ENCODE results near the gene TXNRD2. TPM values are rescaled to one million over a fixed set of nuclear protein-coding genes. Genes with fewer than 3 reads are reported as not detected.

Gene TXNRD2
- total RNA-seq, 3 donors from 2014 or later (not counting 1 experiment from before 2014, with no cell fraction given) = 23.5 to 37.3 (median 24.4) TPM

- peak overlapping the region; percentile 91 to 92 for H3K27ac Mint-ChIP-seq
- peak; percentile 13 to 50 (median 43) for ATAC-seq
- peak overlapping the region; percentile 63 for H3K27ac ChIP-seq (ENCODE audit: low read length)
Measured at GRCh38 chr22:19974935-19975706, 33.5 kb upstream of the TXNRD2 start.

DNA sequence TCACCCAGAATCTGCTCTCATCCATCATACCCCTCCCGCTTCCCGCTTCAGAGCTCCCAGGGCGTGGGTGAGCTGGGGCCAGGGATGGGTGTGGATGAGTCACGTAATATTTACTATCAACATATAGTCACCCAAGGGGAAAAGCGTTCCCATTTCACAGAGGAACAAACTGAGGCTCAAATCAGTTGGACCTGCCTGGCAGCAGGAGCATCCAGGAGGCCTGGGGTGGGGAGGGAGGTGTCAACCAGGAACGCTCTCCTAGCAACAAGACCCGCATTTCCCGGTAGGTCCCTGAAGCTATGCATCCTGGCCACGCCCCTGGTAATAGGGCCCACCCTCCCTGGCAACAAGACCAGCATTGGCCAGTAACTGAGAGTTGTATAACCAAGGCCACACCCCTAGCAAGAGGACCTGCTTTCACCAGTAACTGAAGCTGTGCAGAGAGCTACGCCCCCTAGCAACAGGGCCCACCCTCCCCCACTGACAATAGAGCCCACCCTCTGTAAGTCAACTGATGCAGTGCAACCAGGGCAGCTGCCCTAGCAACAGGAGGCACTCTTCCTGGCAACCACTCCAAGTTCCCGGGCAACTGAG lies 32.7 kb upstream of the TXNRD2 start:
- Mint-ChIP-seq H3K4me1 (peaks cover 40 to 53% of the 10 kb centered on the region in 2 donors), H3K36me3 (no peaks in the 10 kb centered on the region), H3K4me3 (no peak overlapping the region), H3K27ac (peak overlapping the region; percentile 91 to 92), H3K9me3 (no peaks in the 10 kb centered on the region), H3K27me3 (ENCODE audit: low read depth in 2 of 2) (no peaks in the 10 kb centered on the region)
- Histone ChIP-seq H3K4me1 (ENCODE audit: control insufficient read depth, insufficient read depth, low read length) (peaks cover 64% of the 10 kb centered on the region), H3K27ac (ENCODE audit: low read length) (peak overlapping the region; percentile 63), H3K27me3 (ENCODE audit: control insufficient read depth, insufficient read depth, low read length) (no peaks in the 10 kb centered on the region), H3K4me3 (ENCODE audit: low read length) (no peak overlapping the region), H3K9me3 (ENCODE audit: control insufficient read depth, insufficient read depth, low read length) (no peaks in the 10 kb centered on the region), H3K36me3 (ENCODE audit: control insufficient read depth, insufficient read depth, low read length) (peaks cover 12% of the 10 kb centered on the region)
- ATAC-seq (peak; percentile 66 to 70 (median 68)), DNase-seq (peak; percentile 42 to 51)
- intact Hi-C loops (cut with micrococcal nuclease) = loop anchor here (5.0 kb wide), 1 partner anchor 153 kb away; no protein-coding TSS in a partner anchor
- TF ChIP-seq, protein P1, sequence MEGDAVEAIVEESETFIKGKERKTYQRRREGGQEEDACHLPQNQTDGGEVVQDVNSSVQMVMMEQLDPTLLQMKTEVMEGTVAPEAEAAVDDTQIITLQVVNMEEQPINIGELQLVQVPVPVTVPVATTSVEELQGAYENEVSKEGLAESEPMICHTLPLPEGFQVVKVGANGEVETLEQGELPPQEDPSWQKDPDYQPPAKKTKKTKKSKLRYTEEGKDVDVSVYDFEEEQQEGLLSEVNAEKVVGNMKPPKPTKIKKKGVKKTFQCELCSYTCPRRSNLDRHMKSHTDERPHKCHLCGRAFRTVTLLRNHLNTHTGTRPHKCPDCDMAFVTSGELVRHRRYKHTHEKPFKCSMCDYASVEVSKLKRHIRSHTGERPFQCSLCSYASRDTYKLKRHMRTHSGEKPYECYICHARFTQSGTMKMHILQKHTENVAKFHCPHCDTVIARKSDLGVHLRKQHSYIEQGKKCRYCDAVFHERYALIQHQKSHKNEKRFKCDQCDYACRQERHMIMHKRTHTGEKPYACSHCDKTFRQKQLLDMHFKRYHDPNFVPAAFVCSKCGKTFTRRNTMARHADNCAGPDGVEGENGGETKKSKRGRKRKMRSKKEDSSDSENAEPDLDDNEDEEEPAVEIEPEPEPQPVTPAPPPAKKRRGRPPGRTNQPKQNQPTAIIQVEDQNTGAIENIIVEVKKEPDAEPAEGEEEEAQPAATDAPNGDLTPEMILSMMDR (IDR thresholded peaks at IDR 0.05) = no peak
- 35% methylated on average over 8 of the region's 11 CpGs for WGBS (ENCODE audit: insufficient coverage)

More at GRCh38 chr22:19974935-19975706, 33.5 kb upstream of the TXNRD2 start:
- Mint-ChIP-seq H3K27me3 (ENCODE audit: low read depth in 2 of 2) (no peaks in the 10 kb centered on the region), H3K4me1 (peaks cover 40 to 53% of the 10 kb centered on the region in 2 donors), H3K36me3 (no peaks in the 10 kb centered on the region), H3K4me3 (peak overlapping the region; percentile 87), H3K9me3 (no peaks in the 10 kb centered on the region)
- peak; percentile 18 to 28 for DNase-seq
- H3K9me3 ChIP-seq (ENCODE audit: control insufficient read depth, insufficient read depth, low read length) = no peaks in the 10 kb centered on the region
- no peaks in the 10 kb centered on the region for H3K27me3 ChIP-seq (ENCODE audit: control insufficient read depth, insufficient read depth, low read length)
- intact Hi-C loops (cut with micrococcal nuclease) = loop anchor here (5.0 kb wide), 1 partner anchor 152 kb away; no protein-coding TSS in a partner anchor
- no peak overlapping the region for H3K4me3 ChIP-seq (ENCODE audit: low read length)
- TF ChIP-seq, protein P1 (IDR thresholded peaks at IDR 0.05) = no peak
- H3K4me1 ChIP-seq (ENCODE audit: control insufficient read depth, insufficient read depth, low read length) = peaks cover 60% of the 10 kb centered on the region
- 35% methylated on average over 13 of the region's 13 CpGs for WGBS (ENCODE audit: insufficient coverage)
- H3K36me3 ChIP-seq (ENCODE audit: control insufficient read depth, insufficient read depth, low read length) = peaks cover 11% of the 10 kb centered on the region

DNA sequence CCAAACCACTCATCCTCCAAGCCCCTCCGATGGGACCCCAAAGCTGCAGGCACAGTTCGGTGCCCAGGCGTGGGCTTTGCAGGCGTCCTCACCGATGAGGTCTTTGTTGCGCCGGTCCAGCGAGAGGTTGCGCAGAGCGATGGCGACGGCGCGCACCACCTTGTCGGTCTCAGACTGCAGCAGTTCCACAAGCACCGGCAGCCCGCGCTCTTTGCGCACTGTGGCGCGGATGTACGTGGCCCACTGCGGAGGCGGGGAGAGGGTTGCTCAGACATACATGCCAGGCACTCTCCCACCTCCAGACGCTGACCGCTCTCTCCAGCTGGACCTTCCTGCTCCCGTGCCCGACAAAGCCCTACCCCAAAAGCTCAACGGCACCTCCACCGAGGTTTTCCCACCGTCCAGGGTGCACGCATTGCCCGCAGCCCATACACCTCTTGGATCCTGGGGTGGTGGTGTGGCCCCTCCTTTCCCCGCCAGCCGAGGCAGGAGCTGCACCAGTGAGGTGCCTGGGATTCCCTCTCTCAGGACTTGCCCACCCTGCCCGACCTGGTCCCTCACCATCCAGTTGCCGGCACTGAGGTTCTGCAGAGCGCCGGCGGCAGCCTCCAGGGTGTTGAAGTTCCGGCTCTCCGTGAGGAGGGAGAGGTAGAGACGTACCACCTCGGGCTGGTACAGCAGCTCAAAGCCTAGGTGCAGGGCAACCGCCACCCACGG lies 32.1 kb upstream of the TXNRD2 start:
- H3K36me3 ChIP-seq (ENCODE audit: control insufficient read depth, insufficient read depth, low read length) = peaks cover 17% of the 10 kb centered on the region
- H3K9me3 ChIP-seq (ENCODE audit: control insufficient read depth, insufficient read depth, low read length) = no peaks in the 10 kb centered on the region
- Mint-ChIP-seq H3K27me3 (ENCODE audit: low read depth in 2 of 2) (no peaks in the 10 kb centered on the region), H3K4me3 (peak overlapping the region; percentile 56), H3K27ac (peak overlapping the region; percentile 91 to 92), H3K9me3 (no peaks in the 10 kb centered on the region), H3K36me3 (no peaks in the 10 kb centered on the region), H3K4me1 (peaks cover 40 to 53% of the 10 kb centered on the region in 2 donors)
- H3K4me1 ChIP-seq (ENCODE audit: control insufficient read depth, insufficient read depth, low read length) = peaks cover 64% of the 10 kb centered on the region
- intact Hi-C loops (cut with micrococcal nuclease) = loop anchor here (5.0 kb wide), 1 partner anchor 154 kb away; no protein-coding TSS in a partner anchor
- ATAC-seq (no peak), DNase-seq (no peak)
- no peaks in the 10 kb centered on the region for H3K27me3 ChIP-seq (ENCODE audit: control insufficient read depth, insufficient read depth, low read length)
- no peak overlapping the region for H3K4me3 ChIP-seq (ENCODE audit: low read length)
- TF ChIP-seq, protein P1 (IDR thresholded peaks at IDR 0.05) = no peak
- WGBS (ENCODE audit: insufficient coverage) = 95% methylated on average over 44 of the region's 46 CpGs
- H3K27ac ChIP-seq (ENCODE audit: low read length) = peak overlapping the region; percentile 28
